Vagina (tissue), 2 donors: ENCODE results near the gene CLN3. TPM values are rescaled to one million over a fixed set of nuclear protein-coding genes. Genes with fewer than 3 reads are reported as not detected.

ENCODE experiments used
- DNase-seq, 2 donors: peaks; one replicate each; pipeline ENCODE4 v3.0.0-alpha.2; 2017; ENCODE audit errors: extremely low spot score in 2 of 2
- H3K27ac ChIP-seq: fragments of 200-600 bp; sonication (generic); one replicate; pipeline ENCODE4 v1.5.1; 2019
- H3K27me3 ChIP-seq: fragments of 200-600 bp; sonication (generic); one replicate; pipeline ENCODE4 v1.5.1; 2019
- H3K36me3 ChIP-seq, 2 donors: fragments of 200-600 bp; sonication (generic); one replicate each; pipeline ENCODE4 v1.5.1; 2017 to 2019
- H3K4me1 ChIP-seq: fragments of 200-600 bp; sonication (generic); one replicate; pipeline ENCODE4 v1.5.1; 2019
- H3K4me3 ChIP-seq, 2 donors: fragments of 200-600 bp; sonication (generic); 1 replicate in 1 of 2; 2 replicates in 1 of 2; pipeline ENCODE4 v1.5.1; 2016 to 2019
- H3K9me3 ChIP-seq: fragments of 200-600 bp; sonication (generic); one replicate; pipeline ENCODE4 v1.5.1; 2019
- POLR2A ChIP-seq, 2 donors: fragments of 450-650 bp; IDR thresholded peaks; one replicate each; pipeline ENCODE4 v1.6.1; 2017; ENCODE audit warnings: antibody characterized with exemption in 2 of 2, mild to moderate bottlenecking in 2 of 2, moderate library complexity in 2 of 2
- POLR2AphosphoS5 ChIP-seq, 2 donors: sonication (generic); formaldehyde crosslinking; IDR thresholded peaks; one replicate each; pipeline ENCODE4 v1.9.0; 2017; ENCODE audit warnings: antibody characterized with exemption in 2 of 2, mild to moderate bottlenecking in 2 of 2, low read depth in 1 of 2; ENCODE audit not compliant: insufficient read depth in 1 of 2
- intact Hi-C: fragments of 100-400 bp; cut with DNase I; formaldehyde crosslinking; loops from one replicate; pipeline ENCODE4 v1.15.1; 2023
- total RNA-seq: library from RNA; depleted of rRNA; stranded (reverse); fragments of >200 nt; gene quantifications from one replicate; pipeline ENCODE4 v1.2.3, GENCODE V29; 2016
- TF ChIP-seq, protein P1 (sequence below), 3 experiments: fragments of 450-650 bp in 2 of 3; fragments of 200-600 bp in 1 of 3; sonication (generic) in 1 of 3; IDR thresholded peaks; one replicate each; pipeline ENCODE4 v1.5.1; 2017 to 2019; ENCODE audit warnings: antibody characterized with exemption in 3 of 3, mild to moderate bottlenecking in 2 of 3, moderate library complexity in 2 of 3

CLN3 gene
- 22.8 TPM for total RNA-seq

DNA sequence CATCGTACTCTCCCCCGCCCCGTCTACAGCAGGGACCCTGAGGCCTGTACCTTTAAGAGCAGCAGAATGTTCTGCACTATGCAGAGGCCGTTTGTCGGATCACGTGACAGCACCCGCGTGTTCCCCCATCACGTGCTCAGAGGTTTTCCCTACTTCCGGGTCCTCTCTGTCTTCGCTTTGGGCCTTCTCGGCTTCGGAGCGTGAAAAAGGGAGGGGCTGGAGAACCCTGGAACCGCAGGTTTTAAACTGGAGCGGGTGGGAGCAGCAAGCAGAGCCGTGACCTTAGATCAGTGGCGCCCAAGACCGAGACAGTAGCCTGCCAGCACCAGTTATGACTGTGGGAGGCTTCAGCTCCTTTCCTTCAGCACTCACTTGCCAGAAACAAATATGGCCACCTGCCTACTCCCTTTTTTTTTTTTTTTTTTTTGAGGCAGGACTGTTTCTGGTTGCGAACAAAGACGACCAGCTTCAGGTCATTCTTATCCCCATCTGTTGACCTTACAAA, at the start of gene CLN3:
CLN3 (minus strand) TSS at position 105 of the 505 bp plus-strand sequence. CDS start 315 bp downstream, outside the sequence.
- Histone ChIP-seq H3K9me3 (no peaks in the 10 kb centered on the region), H3K4me3 (peak within 1 kb of the TSS; percentile 85 to 95), H3K27ac (peak within 1 kb of the TSS; percentile 80), H3K4me1 (peaks cover 22% of the 10 kb centered on the region), H3K27me3 (no peaks in the 10 kb centered on the region), H3K36me3 (peaks cover 0 to 20% of the 10 kb centered on the region in 2 donors)
- TF ChIP-seq POLR2AphosphoS5 (IDR thresholded peaks at IDR 0.05; ENCODE audit: insufficient read depth in 1 of 2, low read depth in 1 of 2), result peak; percentile 84 to 96
- peak in 1 of 2 donors; percentile 36 for TF ChIP-seq POLR2A (IDR thresholded peaks at IDR 0.05)
- TF ChIP-seq, protein P1, sequence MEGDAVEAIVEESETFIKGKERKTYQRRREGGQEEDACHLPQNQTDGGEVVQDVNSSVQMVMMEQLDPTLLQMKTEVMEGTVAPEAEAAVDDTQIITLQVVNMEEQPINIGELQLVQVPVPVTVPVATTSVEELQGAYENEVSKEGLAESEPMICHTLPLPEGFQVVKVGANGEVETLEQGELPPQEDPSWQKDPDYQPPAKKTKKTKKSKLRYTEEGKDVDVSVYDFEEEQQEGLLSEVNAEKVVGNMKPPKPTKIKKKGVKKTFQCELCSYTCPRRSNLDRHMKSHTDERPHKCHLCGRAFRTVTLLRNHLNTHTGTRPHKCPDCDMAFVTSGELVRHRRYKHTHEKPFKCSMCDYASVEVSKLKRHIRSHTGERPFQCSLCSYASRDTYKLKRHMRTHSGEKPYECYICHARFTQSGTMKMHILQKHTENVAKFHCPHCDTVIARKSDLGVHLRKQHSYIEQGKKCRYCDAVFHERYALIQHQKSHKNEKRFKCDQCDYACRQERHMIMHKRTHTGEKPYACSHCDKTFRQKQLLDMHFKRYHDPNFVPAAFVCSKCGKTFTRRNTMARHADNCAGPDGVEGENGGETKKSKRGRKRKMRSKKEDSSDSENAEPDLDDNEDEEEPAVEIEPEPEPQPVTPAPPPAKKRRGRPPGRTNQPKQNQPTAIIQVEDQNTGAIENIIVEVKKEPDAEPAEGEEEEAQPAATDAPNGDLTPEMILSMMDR (IDR thresholded peaks at IDR 0.05), result no peak
- intact Hi-C loops, result loop anchor here (5.0 kb wide), 2 partner anchors 45 to 60 kb away; partner anchors contain the start of genes NUPR1 and SGF29
- DNase-seq, result peak in 1 of 2 donors; percentile 94

DNA sequence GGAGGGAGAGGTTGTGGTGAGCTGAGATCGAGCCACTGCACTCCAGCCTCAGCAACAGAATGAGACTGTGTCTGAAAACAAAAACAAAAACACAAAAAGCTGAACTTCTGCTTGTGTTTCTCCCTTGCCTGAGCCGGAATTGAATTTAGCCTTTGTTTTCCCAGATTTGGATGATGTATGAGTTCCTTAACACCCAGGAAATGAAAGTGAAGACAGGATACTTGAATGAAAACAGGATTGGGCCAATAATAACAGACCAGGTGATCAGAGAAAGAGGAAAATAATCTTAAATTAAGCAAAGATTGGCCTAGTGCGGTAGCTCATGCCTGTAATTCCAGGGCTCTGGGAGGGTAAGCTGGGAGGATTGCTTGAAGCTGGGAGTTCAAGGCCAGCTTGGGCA, 48.5 kb upstream of the CLN3 start:
- H3K27me3 ChIP-seq, result no peaks in the 10 kb centered on the region
- TF ChIP-seq, protein P1 (IDR thresholded peaks at IDR 0.05), result no peak
- TF ChIP-seq POLR2AphosphoS5 (IDR thresholded peaks at IDR 0.05; ENCODE audit: insufficient read depth in 1 of 2, low read depth in 1 of 2) (no peak), POLR2A (IDR thresholded peaks at IDR 0.05) (no peak)
- H3K4me3 ChIP-seq, result no peak overlapping the region
- H3K36me3 ChIP-seq, result peaks cover 0 to 4% of the 10 kb centered on the region in 2 donors
- H3K9me3 ChIP-seq, result no peaks in the 10 kb centered on the region
- intact Hi-C loops, result no loop called here
- H3K4me1 ChIP-seq, result peaks cover 33% of the 10 kb centered on the region
- no peak for DNase-seq
- H3K27ac ChIP-seq, result peak overlapping the region; percentile 92

DNA sequence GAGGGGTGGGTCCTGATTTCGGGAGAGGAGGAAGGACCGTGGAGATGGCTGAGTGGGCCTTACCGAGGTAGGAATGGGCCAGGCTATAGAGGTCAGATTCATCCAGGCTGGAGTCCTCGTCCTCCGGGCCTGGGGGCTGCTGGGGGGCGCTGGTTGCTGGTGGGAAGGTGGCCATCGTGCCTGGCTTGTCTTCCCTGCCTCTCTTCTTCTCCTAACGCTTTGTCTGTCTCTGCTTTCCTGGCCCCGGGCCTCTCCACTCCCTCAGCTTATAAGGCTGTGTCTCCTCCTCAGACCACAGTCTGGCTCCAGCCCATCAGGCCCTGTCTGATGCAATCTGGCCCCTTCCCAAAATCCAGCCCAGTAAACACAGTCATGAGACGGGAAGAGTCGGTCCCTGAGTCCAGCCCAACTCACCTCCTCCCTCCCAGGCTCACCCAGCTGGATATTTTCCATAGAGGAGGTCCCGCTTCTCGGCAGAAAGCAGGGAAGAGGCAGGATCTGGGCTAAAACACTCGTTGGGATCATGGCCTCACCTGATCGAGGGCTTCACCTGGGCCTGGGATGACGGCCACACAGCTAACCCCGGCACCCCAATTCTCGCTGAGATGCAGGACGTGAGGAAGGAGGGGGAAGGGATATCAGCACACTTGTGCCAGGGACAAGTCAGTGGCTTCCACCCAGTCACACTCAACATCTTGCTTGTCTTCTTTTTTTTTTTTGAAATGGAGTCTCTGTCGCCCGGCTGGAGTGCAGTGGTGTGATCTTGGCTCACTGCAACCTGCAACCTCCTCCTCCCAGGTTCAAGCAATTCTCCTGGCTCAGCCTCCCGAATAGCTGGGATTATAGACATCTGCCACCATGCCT, 47.1 kb upstream of the CLN3 start, which contains the start of gene NUPR1:
NUPR1 (minus strand) TSS at position 242 of the 864 bp plus-strand sequence; CDS start at position 175, 67 bp downstream.
- TF ChIP-seq POLR2AphosphoS5 (IDR thresholded peaks at IDR 0.05; ENCODE audit: insufficient read depth in 1 of 2, low read depth in 1 of 2) (peak; percentile 97 to 99), POLR2A (IDR thresholded peaks at IDR 0.05) (peak in 1 of 2 donors; percentile 82)
- TF ChIP-seq, protein P1 (IDR thresholded peaks at IDR 0.05), result no peak
- peaks cover 0 to 4% of the 10 kb centered on the region in 2 donors for H3K36me3 ChIP-seq
- H3K4me3 ChIP-seq, result peak within 1 kb of the TSS; percentile 57 to 59
- peak in 1 of 2 donors; percentile 99 for DNase-seq
- intact Hi-C loops, result loop anchor here (5.0 kb wide), 1 partner anchor 47 kb away; the partner anchor contains the start of genes APOBR and CLN3
- no peaks in the 10 kb centered on the region for H3K27me3 ChIP-seq
- no peaks in the 10 kb centered on the region for H3K9me3 ChIP-seq
- H3K27ac ChIP-seq, result peak within 1 kb of the TSS; percentile 92
- H3K4me1 ChIP-seq, result peaks cover 33% of the 10 kb centered on the region

DNA sequence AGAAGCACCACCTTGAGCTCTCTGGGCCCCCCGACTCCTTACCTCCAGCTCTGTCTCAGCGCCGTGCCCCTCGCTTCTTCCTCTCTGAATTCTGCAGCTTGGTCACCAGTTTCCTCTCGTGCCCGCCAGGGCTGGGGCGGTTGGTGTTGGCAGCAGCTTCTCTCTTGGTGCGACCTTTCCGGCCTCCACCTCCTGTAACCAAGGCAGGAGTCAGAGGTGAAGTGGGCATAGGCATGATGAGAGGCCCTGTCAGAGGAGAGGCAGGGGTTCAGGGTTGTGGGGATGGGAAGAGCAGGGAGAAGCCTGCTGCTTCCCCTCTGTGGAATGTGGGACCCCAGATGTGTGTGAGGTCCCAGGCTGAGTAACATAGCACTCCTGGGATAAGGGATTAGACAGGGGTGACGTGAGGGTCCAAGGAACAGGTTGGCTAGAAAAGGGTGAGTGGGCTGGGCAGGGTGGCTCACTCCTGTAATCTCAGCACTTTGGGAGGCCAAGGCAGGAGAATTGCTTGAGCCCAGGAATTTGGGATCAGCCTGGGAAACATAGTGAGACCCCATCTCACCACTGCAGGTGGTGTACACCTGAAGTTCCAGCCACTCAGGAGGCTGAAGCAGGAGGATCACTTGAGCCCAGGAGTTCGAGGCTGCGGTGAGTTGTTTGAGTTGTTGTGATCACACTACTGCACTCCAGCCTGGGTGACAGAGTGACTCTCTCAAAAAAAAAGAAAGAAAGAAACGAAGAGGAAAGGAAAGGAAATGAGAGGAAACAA, 46.3 kb upstream of the CLN3 start:
- Histone ChIP-seq H3K36me3 (peaks cover 0 to 4% of the 10 kb centered on the region in 2 donors), H3K4me1 (peaks cover 33% of the 10 kb centered on the region), H3K27ac (peak overlapping the region; percentile 92), H3K27me3 (no peaks in the 10 kb centered on the region), H3K4me3 (peak overlapping the region; percentile 57 to 59), H3K9me3 (no peaks in the 10 kb centered on the region)
- no peak for DNase-seq
- intact Hi-C loops, result loop anchor here (5.0 kb wide), 1 partner anchor 46 kb away; the partner anchor contains the start of genes APOBR and CLN3
- TF ChIP-seq, protein P1 (IDR thresholded peaks at IDR 0.05), result no peak
- no peak for TF ChIP-seq POLR2A (IDR thresholded peaks at IDR 0.05)
- TF ChIP-seq POLR2AphosphoS5 (IDR thresholded peaks at IDR 0.05; ENCODE audit: insufficient read depth in 1 of 2, low read depth in 1 of 2), result no peak
